GM23338 (cell line): ENCODE measurements around the gene ZCCHC24. TPM values are rescaled to one million over a fixed set of nuclear protein-coding genes. Genes with fewer than 3 reads are reported as not detected.

ENCODE experiments used
- ATAC-seq: fragments of 200-7000 bp; cut with Tn5 transposase; 3 replicates; pipeline ENCODE4 v1.9.1; 2020
- DNase-seq: peaks from one replicate; pipeline ENCODE4 v3.0.0-alpha.2; 2015; ENCODE audit warnings: low spot score
- H2AFZ ChIP-seq: fragments of 200-600 bp; sonication (generic); 2 replicates; pipeline ENCODE4 v1.8.0; 2016; ENCODE audit warnings: antibody characterized with exemption, mild to moderate bottlenecking, moderate library complexity
- H3F3A ChIP-seq: fragments of 200-600 bp; sonication (generic); replicated peaks from 2 replicates; pipeline ENCODE4 v1.8.0; 2017; ENCODE audit warnings: antibody characterized with exemption, mixed run types, low read depth
- H3K27ac ChIP-seq: fragments of 200-600 bp; sonication (generic); 2 replicates; pipeline ENCODE4 v1.6.1; 2016; ENCODE audit warnings: low read depth
- H3K27me3 ChIP-seq: fragments of 200-600 bp; sonication (generic); 2 replicates; pipeline ENCODE4 v1.8.0; 2016; ENCODE audit warnings: mild to moderate bottlenecking, mixed run types, moderate library complexity; ENCODE audit not compliant: insufficient read depth
- H3K36me3 ChIP-seq: fragments of 200-600 bp; sonication (generic); 2 replicates; pipeline ENCODE4 v1.8.0; 2016; ENCODE audit warnings: mild to moderate bottlenecking; ENCODE audit not compliant: insufficient read depth
- H3K4me1 ChIP-seq: fragments of 200-600 bp; sonication (generic); 2 replicates; pipeline ENCODE4 v1.8.0; 2016; ENCODE audit warnings: mild to moderate bottlenecking, moderate library complexity; ENCODE audit not compliant: insufficient read depth
- H3K4me2 ChIP-seq: fragments of 200-600 bp; sonication (generic); 2 replicates; pipeline ENCODE4 v1.7.1; 2017; ENCODE audit warnings: mixed run types
- H3K4me3 ChIP-seq: fragments of 200-600 bp; sonication (generic); 2 replicates; pipeline ENCODE4 v1.6.1; 2016; ENCODE audit warnings: mixed run types
- H3K79me2 ChIP-seq: fragments of 200-600 bp; sonication (generic); replicated peaks from 2 replicates; pipeline ENCODE4 v1.8.0; 2017; ENCODE audit warnings: mild to moderate bottlenecking; ENCODE audit not compliant: insufficient read depth
- H3K9me2 ChIP-seq: fragments of 200-600 bp; sonication (generic); 2 replicates; pipeline ENCODE4 v1.8.0; 2017; ENCODE audit not compliant: insufficient read depth
- H4K20me1 ChIP-seq: fragments of 200-600 bp; sonication (generic); replicated peaks from 2 replicates; pipeline ENCODE4 v1.8.0; 2017; ENCODE audit warnings: mild to moderate bottlenecking; ENCODE audit not compliant: insufficient read depth
- H3K27ac Mint-ChIP-seq: 2 replicates; pipeline ENCODE4 v1.8.0; 2020; ENCODE audit warnings: inconsistent platforms, mild to moderate bottlenecking, moderate library complexity, mixed read lengths
- H3K27me3 Mint-ChIP-seq: 3 replicates; pipeline ENCODE4 v1.8.0; 2022; ENCODE audit warnings: low read depth, mild to moderate bottlenecking, moderate library complexity, mixed read lengths, inconsistent platforms; ENCODE audit not compliant: insufficient read depth, poor library complexity
- H3K36me3 Mint-ChIP-seq: 3 replicates; pipeline ENCODE4 v1.8.0; 2021; ENCODE audit warnings: low read depth, mild to moderate bottlenecking, inconsistent platforms, moderate library complexity, mixed read lengths
- H3K4me1 Mint-ChIP-seq: 3 replicates; pipeline ENCODE4 v1.8.0; 2020; ENCODE audit warnings: mild to moderate bottlenecking, inconsistent platforms, mixed read lengths
- H3K4me3 Mint-ChIP-seq: 3 replicates; pipeline ENCODE4 v1.8.0; 2021; ENCODE audit warnings: moderate library complexity, mild to moderate bottlenecking, inconsistent platforms, mixed read lengths
- H3K9me3 Mint-ChIP-seq: 3 replicates; pipeline ENCODE4 v1.8.0; 2020; ENCODE audit warnings: moderate library complexity, mild to moderate bottlenecking, inconsistent platforms, mixed read lengths
- CREB1 ChIP-seq: fragments of 250-450 bp; sonication (Bioruptor Pico); IDR thresholded peaks from 2 replicates; pipeline ENCODE4 v1.5.0; 2020; ENCODE audit warnings: low read depth, mild to moderate bottlenecking, moderate library complexity
- EZH2 ChIP-seq: fragments of 200-600 bp; sonication (generic); IDR thresholded peaks from one replicate; pipeline ENCODE4 v1.8.0; 2017; ENCODE audit warnings: antibody characterized with exemption, mild to moderate bottlenecking, low read depth; ENCODE audit not compliant: unreplicated experiment
- JUNB ChIP-seq: IDR thresholded peaks from one replicate; pipeline ENCODE4 v1.6.1; 2016; ENCODE audit warnings: antibody characterized with exemption; ENCODE audit not compliant: unreplicated experiment
- NANOG ChIP-seq: IDR thresholded peaks from 2 replicates; pipeline ENCODE4 v1.6.1; 2016; ENCODE audit warnings: antibody characterized with exemption, borderline replicate concordance
- ZNF114 ChIP-seq: fragments of 250-450 bp; sonication (Bioruptor Pico); IDR thresholded peaks from 2 replicates; pipeline ENCODE4 v1.5.0; 2020; ENCODE audit warnings: mild to moderate bottlenecking, moderate library complexity
- ZNF331 ChIP-seq: fragments of 250-450 bp; sonication (Bioruptor Pico); IDR thresholded peaks from 2 replicates; pipeline ENCODE4 v1.5.0; 2020; ENCODE audit warnings: low read depth, mild to moderate bottlenecking, moderate library complexity
- polyA plus RNA-seq: library from polyadenylated mRNA; unstranded; fragments of >200 nt; fragmentation: Nextera tagmentation; extraction: Ambion mirVana; gene quantifications from 2 replicates; pipeline ENCODE4 v1.2.1, GENCODE V29; 2016
- total RNA-seq: library from RNA; depleted of rRNA; stranded (reverse); fragments of >200 nt; shearing (Covaris generic); gene quantifications from 2 replicates; pipeline ENCODE4 v1.2.3, GENCODE V29; 2014
- TF ChIP-seq, protein P1 (sequence below): IDR thresholded peaks from 2 replicates; pipeline ENCODE4 v1.6.1; 2016; ENCODE audit warnings: antibody characterized with exemption
- TF ChIP-seq, protein P2 (sequence below): fragments of 250-450 bp; sonication (Bioruptor Pico); IDR thresholded peaks from 2 replicates; pipeline ENCODE4 v1.5.0; 2020; ENCODE audit warnings: mild to moderate bottlenecking, moderate library complexity
- TF ChIP-seq, protein P3 (sequence below), 2 experiments: fragments of 200-600 bp in 1 of 2; sonication (generic) in 1 of 2; conservative IDR thresholded peaks; 2 replicates each; pipeline versions ENCODE4 v1.5.1 to v1.6.1; 2016 to 2017; ENCODE audit warnings: antibody characterized with exemption in 2 of 2, low read depth in 2 of 2, mild to moderate bottlenecking in 2 of 2, moderate library complexity in 1 of 2

ZCCHC24 gene
- total and polyA plus RNA-seq, 2 experiments from 2014 or later: 2.0 to 10.1 TPM

DNA sequence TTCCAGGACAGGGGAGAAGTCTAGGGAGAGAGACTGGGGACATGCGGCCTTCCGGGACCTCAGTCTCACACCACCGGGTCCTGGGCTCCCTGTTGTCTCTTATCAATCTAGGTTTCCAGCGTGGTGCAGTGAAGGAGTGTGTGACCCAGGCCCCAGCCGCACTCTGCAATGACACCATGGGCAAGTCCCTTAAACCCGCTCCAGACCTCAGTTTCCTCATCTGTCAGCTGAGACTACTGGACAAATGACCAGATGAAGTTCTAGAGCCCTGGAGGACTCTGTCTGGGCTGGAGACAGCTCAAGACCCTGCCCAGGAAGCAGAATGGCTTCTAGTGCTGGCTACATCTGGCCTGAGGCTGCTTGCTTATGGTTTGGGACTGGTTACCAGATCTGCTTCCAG is 46.8 kb upstream of the ZCCHC24 start (continued):
- TF ChIP-seq, protein P1, sequence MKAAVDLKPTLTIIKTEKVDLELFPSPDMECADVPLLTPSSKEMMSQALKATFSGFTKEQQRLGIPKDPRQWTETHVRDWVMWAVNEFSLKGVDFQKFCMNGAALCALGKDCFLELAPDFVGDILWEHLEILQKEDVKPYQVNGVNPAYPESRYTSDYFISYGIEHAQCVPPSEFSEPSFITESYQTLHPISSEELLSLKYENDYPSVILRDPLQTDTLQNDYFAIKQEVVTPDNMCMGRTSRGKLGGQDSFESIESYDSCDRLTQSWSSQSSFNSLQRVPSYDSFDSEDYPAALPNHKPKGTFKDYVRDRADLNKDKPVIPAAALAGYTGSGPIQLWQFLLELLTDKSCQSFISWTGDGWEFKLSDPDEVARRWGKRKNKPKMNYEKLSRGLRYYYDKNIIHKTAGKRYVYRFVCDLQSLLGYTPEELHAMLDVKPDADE: no peak
- TF ChIP-seq ZNF331 (CRISPR knock-in tag): no peak

DNA sequence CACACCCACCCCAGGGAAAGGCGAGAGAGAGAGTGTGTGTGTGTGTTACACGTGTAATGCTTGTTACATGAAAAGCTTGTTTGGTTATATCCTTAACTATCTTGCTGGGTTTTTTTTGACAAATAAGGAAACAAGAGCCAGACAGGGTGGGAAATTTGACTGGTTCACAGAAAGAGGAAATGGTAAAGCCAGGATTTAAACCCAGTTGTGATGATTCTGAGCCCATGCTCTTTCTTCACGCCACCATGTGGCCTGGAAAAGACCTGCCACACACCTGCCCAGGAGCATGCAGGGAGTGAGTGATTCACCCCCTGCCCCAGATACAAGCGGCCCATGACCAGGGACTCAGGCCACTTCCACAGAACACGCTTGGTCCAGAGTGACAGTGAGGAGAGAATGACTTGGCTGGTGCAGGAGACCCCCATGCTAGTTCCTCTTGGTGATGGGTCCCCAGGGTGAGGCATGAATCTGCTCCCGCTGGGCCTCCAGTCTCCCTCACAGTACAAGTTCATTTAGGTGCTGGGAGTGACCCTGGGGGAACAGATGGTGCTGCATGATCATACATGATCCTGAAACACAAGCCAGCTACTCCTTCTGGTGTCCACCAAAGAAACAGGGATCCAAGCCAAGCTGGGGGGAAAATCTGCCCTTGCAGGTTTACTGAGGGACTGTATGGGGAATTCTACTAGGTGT is 45.9 kb upstream of the ZCCHC24 start:
- H3K36me3 ChIP-seq: no peaks in the 10 kb centered on the region
- Mint-ChIP-seq H3K27ac (no peak overlapping the region), H3K27me3 (peaks cover 18% of the 10 kb centered on the region), H3K4me3 (no peak overlapping the region), H3K4me1 (peaks cover 14% of the 10 kb centered on the region), H3K36me3 (no peaks in the 10 kb centered on the region), H3K9me3 (peaks cover 11% of the 10 kb centered on the region)
- no peaks in the 10 kb centered on the region for H3K4me1 ChIP-seq
- no peak overlapping the region for H3K27ac ChIP-seq
- H3K4me3 ChIP-seq: no peak overlapping the region
- H3K4me2 ChIP-seq: no peak overlapping the region
- no peaks in the 10 kb centered on the region for H3K79me2 ChIP-seq
- no peaks in the 10 kb centered on the region for H4K20me1 ChIP-seq
- no peaks in the 10 kb centered on the region for H3F3A ChIP-seq
- peak; percentile 34 for DNase-seq
- H2AFZ ChIP-seq: peak overlapping the region; percentile 86; the same call in 1 of the 2 replicates
- no peaks in the 10 kb centered on the region for H3K27me3 ChIP-seq
- peak; percentile 42 for ATAC-seq
- no peaks in the 10 kb centered on the region for H3K9me2 ChIP-seq
- TF ChIP-seq, protein P1: no peak
- TF ChIP-seq EZH2: no peak
- no peak for TF ChIP-seq ZNF331 (CRISPR knock-in tag)
- TF ChIP-seq, protein P2, sequence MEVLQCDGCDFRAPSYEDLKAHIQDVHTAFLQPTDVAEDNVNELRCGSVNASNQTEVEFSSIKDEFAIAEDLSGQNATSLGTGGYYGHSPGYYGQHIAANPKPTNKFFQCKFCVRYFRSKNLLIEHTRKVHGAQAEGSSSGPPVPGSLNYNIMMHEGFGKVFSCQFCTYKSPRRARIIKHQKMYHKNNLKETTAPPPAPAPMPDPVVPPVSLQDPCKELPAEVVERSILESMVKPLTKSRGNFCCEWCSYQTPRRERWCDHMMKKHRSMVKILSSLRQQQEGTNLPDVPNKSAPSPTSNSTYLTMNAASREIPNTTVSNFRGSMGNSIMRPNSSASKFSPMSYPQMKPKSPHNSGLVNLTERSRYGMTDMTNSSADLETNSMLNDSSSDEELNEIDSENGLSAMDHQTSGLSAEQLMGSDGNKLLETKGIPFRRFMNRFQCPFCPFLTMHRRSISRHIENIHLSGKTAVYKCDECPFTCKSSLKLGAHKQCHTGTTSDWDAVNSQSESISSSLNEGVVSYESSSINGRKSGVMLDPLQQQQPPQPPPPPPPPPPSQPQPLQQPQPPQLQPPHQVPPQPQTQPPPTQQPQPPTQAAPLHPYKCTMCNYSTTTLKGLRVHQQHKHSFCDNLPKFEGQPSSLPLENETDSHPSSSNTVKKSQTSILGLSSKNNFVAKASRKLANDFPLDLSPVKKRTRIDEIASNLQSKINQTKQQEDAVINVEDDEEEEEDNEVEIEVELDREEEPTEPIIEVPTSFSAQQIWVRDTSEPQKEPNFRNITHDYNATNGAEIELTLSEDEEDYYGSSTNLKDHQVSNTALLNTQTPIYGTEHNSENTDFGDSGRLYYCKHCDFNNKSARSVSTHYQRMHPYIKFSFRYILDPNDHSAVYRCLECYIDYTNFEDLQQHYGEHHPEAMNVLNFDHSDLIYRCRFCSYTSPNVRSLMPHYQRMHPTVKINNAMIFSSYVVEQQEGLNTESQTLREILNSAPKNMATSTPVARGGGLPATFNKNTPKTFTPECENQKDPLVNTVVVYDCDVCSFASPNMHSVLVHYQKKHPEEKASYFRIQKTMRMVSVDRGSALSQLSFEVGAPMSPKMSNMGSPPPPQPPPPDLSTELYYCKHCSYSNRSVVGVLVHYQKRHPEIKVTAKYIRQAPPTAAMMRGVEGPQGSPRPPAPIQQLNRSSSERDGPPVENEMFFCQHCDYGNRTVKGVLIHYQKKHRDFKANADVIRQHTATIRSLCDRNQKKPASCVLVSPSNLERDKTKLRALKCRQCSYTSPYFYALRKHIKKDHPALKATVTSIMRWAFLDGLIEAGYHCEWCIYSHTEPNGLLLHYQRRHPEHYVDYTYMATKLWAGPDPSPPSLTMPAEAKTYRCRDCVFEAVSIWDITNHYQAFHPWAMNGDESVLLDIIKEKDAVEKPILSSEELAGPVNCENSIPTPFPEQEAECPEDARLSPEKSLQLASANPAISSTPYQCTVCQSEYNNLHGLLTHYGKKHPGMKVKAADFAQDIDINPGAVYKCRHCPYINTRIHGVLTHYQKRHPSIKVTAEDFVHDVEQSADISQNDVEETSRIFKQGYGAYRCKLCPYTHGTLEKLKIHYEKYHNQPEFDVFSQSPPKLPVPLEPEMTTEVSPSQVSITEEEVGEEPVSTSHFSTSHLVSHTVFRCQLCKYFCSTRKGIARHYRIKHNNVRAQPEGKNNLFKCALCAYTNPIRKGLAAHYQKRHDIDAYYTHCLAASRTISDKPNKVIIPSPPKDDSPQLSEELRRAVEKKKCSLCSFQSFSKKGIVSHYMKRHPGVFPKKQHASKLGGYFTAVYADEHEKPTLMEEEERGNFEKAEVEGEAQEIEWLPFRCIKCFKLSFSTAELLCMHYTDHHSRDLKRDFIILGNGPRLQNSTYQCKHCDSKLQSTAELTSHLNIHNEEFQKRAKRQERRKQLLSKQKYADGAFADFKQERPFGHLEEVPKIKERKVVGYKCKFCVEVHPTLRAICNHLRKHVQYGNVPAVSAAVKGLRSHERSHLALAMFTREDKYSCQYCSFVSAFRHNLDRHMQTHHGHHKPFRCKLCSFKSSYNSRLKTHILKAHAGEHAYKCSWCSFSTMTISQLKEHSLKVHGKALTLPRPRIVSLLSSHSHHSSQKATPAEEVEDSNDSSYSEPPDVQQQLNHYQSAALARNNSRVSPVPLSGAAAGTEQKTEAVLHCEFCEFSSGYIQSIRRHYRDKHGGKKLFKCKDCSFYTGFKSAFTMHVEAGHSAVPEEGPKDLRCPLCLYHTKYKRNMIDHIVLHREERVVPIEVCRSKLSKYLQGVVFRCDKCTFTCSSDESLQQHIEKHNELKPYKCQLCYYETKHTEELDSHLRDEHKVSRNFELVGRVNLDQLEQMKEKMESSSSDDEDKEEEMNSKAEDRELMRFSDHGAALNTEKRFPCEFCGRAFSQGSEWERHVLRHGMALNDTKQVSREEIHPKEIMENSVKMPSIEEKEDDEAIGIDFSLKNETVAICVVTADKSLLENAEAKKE (CRISPR knock-in tag): no peak
- no peak for TF ChIP-seq NANOG
- TF ChIP-seq, protein P3, sequence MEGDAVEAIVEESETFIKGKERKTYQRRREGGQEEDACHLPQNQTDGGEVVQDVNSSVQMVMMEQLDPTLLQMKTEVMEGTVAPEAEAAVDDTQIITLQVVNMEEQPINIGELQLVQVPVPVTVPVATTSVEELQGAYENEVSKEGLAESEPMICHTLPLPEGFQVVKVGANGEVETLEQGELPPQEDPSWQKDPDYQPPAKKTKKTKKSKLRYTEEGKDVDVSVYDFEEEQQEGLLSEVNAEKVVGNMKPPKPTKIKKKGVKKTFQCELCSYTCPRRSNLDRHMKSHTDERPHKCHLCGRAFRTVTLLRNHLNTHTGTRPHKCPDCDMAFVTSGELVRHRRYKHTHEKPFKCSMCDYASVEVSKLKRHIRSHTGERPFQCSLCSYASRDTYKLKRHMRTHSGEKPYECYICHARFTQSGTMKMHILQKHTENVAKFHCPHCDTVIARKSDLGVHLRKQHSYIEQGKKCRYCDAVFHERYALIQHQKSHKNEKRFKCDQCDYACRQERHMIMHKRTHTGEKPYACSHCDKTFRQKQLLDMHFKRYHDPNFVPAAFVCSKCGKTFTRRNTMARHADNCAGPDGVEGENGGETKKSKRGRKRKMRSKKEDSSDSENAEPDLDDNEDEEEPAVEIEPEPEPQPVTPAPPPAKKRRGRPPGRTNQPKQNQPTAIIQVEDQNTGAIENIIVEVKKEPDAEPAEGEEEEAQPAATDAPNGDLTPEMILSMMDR (conservative IDR thresholded peaks at IDR 0.05; ENCODE audit: low read depth in 2 of 2): peak in 1 of 2 experiments; percentile 43; a peak in 3 of 4 replicates
- no peak for TF ChIP-seq CREB1 (CRISPR knock-in tag)
- no peak for TF ChIP-seq ZNF114 (CRISPR knock-in tag)
- no peak for TF ChIP-seq JUNB
